ENCODE data around the gene AGR2. TPM values are rescaled to one million over a fixed set of nuclear protein-coding genes. Genes with fewer than 3 reads are reported as not detected.

AGR2 gene
- total and polyA plus RNA-seq, 10 of the 15 experiments (the other 5 are each of a cell fraction or from before 2014, with no cell fraction given), result 0.67 TPM; not detected in 9

GRCh38 chr7:16850614-16851466 is 46.0 kb upstream of the AGR2 start (continued):
- TF ChIP-seq CHD1 (IDR thresholded peaks at IDR 0.05; ENCODE audit: low read depth, low read length), result no peak
- no peak for TF ChIP-seq PAX8 (IDR thresholded peaks at IDR 0.05)

- H3K4me2 ChIP-seq (ENCODE audit: control insufficient read depth, insufficient read depth), result no peak overlapping the region
- no peak overlapping the region for H3K27ac ChIP-seq (ENCODE audit: control insufficient read depth, insufficient read depth)
- WGBS (ENCODE audit: insufficient coverage, insufficient replicate concordance, low lambda C conversion rate, missing lambda C conversion rate), result 60% methylated on average over 12 of the region's 12 CpGs
- ChIA-PET POLR2A (interaction anchor here (0.7 kb wide), 1 partner anchor 255 kb away, joined by 3 read pairs; no protein-coding TSS in a partner anchor), RAD21 (ENCODE audit: unreplicated experiment) (no interaction called here), SMC1A (ENCODE audit: uncharacterized antibody, unreplicated experiment) (no interaction called here), CTCF (interaction anchor here (0.6 to 0.7 kb wide), 2 partner anchors 9 to 229 kb away, joined by 3 to 5 read pairs; no protein-coding TSS in a partner anchor)
- no peaks in the 10 kb centered on the region for H3K4me1 ChIP-seq (ENCODE audit: control insufficient read depth, insufficient read depth, low read length)
- BruUV-seq (replicated peaks), result no TSS peak
- no peak overlapping the region for H3K4me3 ChIP-seq
- DNase-seq (ENCODE audit: low read depth, low spot score), result no peak
- intact Hi-C loops (cut with micrococcal nuclease; ENCODE audit: unreplicated experiment) (no loop called here), in situ Hi-C loops (cut with MboI) (no loop called here)
- H3K27me3 ChIP-seq (replicated peaks in 1 of 2; ENCODE audit: control insufficient read depth in 2 of 2, insufficient read depth in 2 of 2, low read length in 1 of 2), result no peaks in the 10 kb centered on the region
- no peak for FAIRE-seq
- no peaks in the 10 kb centered on the region for H3K36me3 ChIP-seq (ENCODE audit: control insufficient read depth in 2 of 2, insufficient read depth in 2 of 2, low read length in 1 of 2)
- no peaks in the 10 kb centered on the region for H3K79me2 ChIP-seq (ENCODE audit: control insufficient read depth, insufficient read depth, low read length)
- no peaks in the 10 kb centered on the region for H4K20me1 ChIP-seq (ENCODE audit: control insufficient read depth, insufficient read depth)
- H3K9me3 ChIP-seq (replicated peaks; ENCODE audit: control insufficient read depth, insufficient read depth, low read length), result no peaks in the 10 kb centered on the region
- no peak overlapping the region for H2AFZ ChIP-seq (ENCODE audit: control insufficient read depth, low read depth, low read length)
- no peak for TF ChIP-seq MLLT1 (IDR thresholded peaks at IDR 0.05)
- TF ChIP-seq USF1 (IDR thresholded peaks at IDR 0.05; ENCODE audit: borderline replicate concordance, extremely low read length, insufficient read depth, low read depth, low read length), result no peak
- no peak for TF ChIP-seq DPF2 (IDR thresholded peaks at IDR 0.05)
- no peak for TF ChIP-seq PBX3 (IDR thresholded peaks at IDR 0.05; ENCODE audit: insufficient replicate concordance, low read depth, low read length)
- TF ChIP-seq ZNF384 (IDR thresholded peaks at IDR 0.05; ENCODE audit: borderline replicate concordance, low read depth, low read length), result no peak
- no peak for TF ChIP-seq POLR2A (IDR thresholded peaks at IDR 0.05; ENCODE audit: low read depth, low read length)
- no peak for TF ChIP-seq FOS (IDR thresholded peaks at IDR 0.05; ENCODE audit: borderline replicate concordance, extremely low read depth, insufficient read length)
- TF ChIP-seq SMAD1 (IDR thresholded peaks at IDR 0.05; ENCODE audit: low read depth, partially characterized antibody), result no peak
- TF ChIP-seq PML (IDR thresholded peaks at IDR 0.05; ENCODE audit: low read length), result no peak
- TF ChIP-seq TCF3 (IDR thresholded peaks at IDR 0.05; ENCODE audit: borderline replicate concordance, insufficient read depth, low read depth, low read length), result no peak
- TF ChIP-seq NRF1 (conservative IDR thresholded peaks at IDR 0.05; ENCODE audit: low read depth, low read length), result no peak
- TF ChIP-seq SMAD5 (IDR thresholded peaks at IDR 0.05; ENCODE audit: low read depth), result no peak
- TF ChIP-seq RB1 (IDR thresholded peaks at IDR 0.05; ENCODE audit: borderline replicate concordance), result no peak
- ATAC-seq, result no peak
- no peak overlapping the region for H3K9ac ChIP-seq (ENCODE audit: control insufficient read depth, insufficient read depth, low read length)
Observed at GRCh38 chr7:16849296-16850148, 44.7 kb upstream of the AGR2 start.

All from GM12878 (cell line).